GM23338 (cell line): Measurements from ENCODE around the gene RAB20. TPM values are rescaled to one million over a fixed set of nuclear protein-coding genes. Genes with fewer than 3 reads are reported as not detected.

Source experiments
- ATAC-seq: fragments of 200-7000 bp; cut with Tn5 transposase; 3 replicates; pipeline ENCODE4 v1.9.1; 2020
- DNase-seq: peaks from one replicate; pipeline ENCODE4 v3.0.0-alpha.2; 2015; ENCODE audit warnings: low spot score
- H2AFZ ChIP-seq: fragments of 200-600 bp; sonication (generic); 2 replicates; pipeline ENCODE4 v1.8.0; 2016; ENCODE audit warnings: antibody characterized with exemption, mild to moderate bottlenecking, moderate library complexity
- H3F3A ChIP-seq: fragments of 200-600 bp; sonication (generic); replicated peaks from 2 replicates; pipeline ENCODE4 v1.8.0; 2017; ENCODE audit warnings: antibody characterized with exemption, mixed run types, low read depth
- H3K27ac ChIP-seq: fragments of 200-600 bp; sonication (generic); 2 replicates; pipeline ENCODE4 v1.6.1; 2016; ENCODE audit warnings: low read depth
- H3K27me3 ChIP-seq: fragments of 200-600 bp; sonication (generic); 2 replicates; pipeline ENCODE4 v1.8.0; 2016; ENCODE audit warnings: mild to moderate bottlenecking, mixed run types, moderate library complexity; ENCODE audit not compliant: insufficient read depth
- H3K36me3 ChIP-seq: fragments of 200-600 bp; sonication (generic); 2 replicates; pipeline ENCODE4 v1.8.0; 2016; ENCODE audit warnings: mild to moderate bottlenecking; ENCODE audit not compliant: insufficient read depth
- H3K4me1 ChIP-seq: fragments of 200-600 bp; sonication (generic); 2 replicates; pipeline ENCODE4 v1.8.0; 2016; ENCODE audit warnings: mild to moderate bottlenecking, moderate library complexity; ENCODE audit not compliant: insufficient read depth
- H3K4me2 ChIP-seq: fragments of 200-600 bp; sonication (generic); 2 replicates; pipeline ENCODE4 v1.7.1; 2017; ENCODE audit warnings: mixed run types
- H3K4me3 ChIP-seq: fragments of 200-600 bp; sonication (generic); 2 replicates; pipeline ENCODE4 v1.6.1; 2016; ENCODE audit warnings: mixed run types
- H3K79me2 ChIP-seq: fragments of 200-600 bp; sonication (generic); replicated peaks from 2 replicates; pipeline ENCODE4 v1.8.0; 2017; ENCODE audit warnings: mild to moderate bottlenecking; ENCODE audit not compliant: insufficient read depth
- H3K9me2 ChIP-seq: fragments of 200-600 bp; sonication (generic); 2 replicates; pipeline ENCODE4 v1.8.0; 2017; ENCODE audit not compliant: insufficient read depth
- H4K20me1 ChIP-seq: fragments of 200-600 bp; sonication (generic); replicated peaks from 2 replicates; pipeline ENCODE4 v1.8.0; 2017; ENCODE audit warnings: mild to moderate bottlenecking; ENCODE audit not compliant: insufficient read depth
- H3K27ac Mint-ChIP-seq: 2 replicates; pipeline ENCODE4 v1.8.0; 2020; ENCODE audit warnings: inconsistent platforms, mild to moderate bottlenecking, moderate library complexity, mixed read lengths
- H3K27me3 Mint-ChIP-seq: 3 replicates; pipeline ENCODE4 v1.8.0; 2022; ENCODE audit warnings: low read depth, mild to moderate bottlenecking, moderate library complexity, mixed read lengths, inconsistent platforms; ENCODE audit not compliant: insufficient read depth, poor library complexity
- H3K36me3 Mint-ChIP-seq: 3 replicates; pipeline ENCODE4 v1.8.0; 2021; ENCODE audit warnings: low read depth, mild to moderate bottlenecking, inconsistent platforms, moderate library complexity, mixed read lengths
- H3K4me1 Mint-ChIP-seq: 3 replicates; pipeline ENCODE4 v1.8.0; 2020; ENCODE audit warnings: mild to moderate bottlenecking, inconsistent platforms, mixed read lengths
- H3K4me3 Mint-ChIP-seq: 3 replicates; pipeline ENCODE4 v1.8.0; 2021; ENCODE audit warnings: moderate library complexity, mild to moderate bottlenecking, inconsistent platforms, mixed read lengths
- H3K9me3 Mint-ChIP-seq: 3 replicates; pipeline ENCODE4 v1.8.0; 2020; ENCODE audit warnings: moderate library complexity, mild to moderate bottlenecking, inconsistent platforms, mixed read lengths
- CREB1 ChIP-seq: fragments of 250-450 bp; sonication (Bioruptor Pico); IDR thresholded peaks from 2 replicates; pipeline ENCODE4 v1.5.0; 2020; ENCODE audit warnings: low read depth, mild to moderate bottlenecking, moderate library complexity
- EZH2 ChIP-seq: fragments of 200-600 bp; sonication (generic); IDR thresholded peaks from one replicate; pipeline ENCODE4 v1.8.0; 2017; ENCODE audit warnings: antibody characterized with exemption, mild to moderate bottlenecking, low read depth; ENCODE audit not compliant: unreplicated experiment
- EZH2phosphoT487 ChIP-seq: fragments of 200-600 bp; sonication (generic); IDR thresholded peaks from one replicate; pipeline ENCODE4 v1.8.1; 2018; ENCODE audit warnings: antibody characterized with exemption; ENCODE audit not compliant: unreplicated experiment
- JUNB ChIP-seq: IDR thresholded peaks from one replicate; pipeline ENCODE4 v1.6.1; 2016; ENCODE audit warnings: antibody characterized with exemption; ENCODE audit not compliant: unreplicated experiment
- NANOG ChIP-seq: IDR thresholded peaks from 2 replicates; pipeline ENCODE4 v1.6.1; 2016; ENCODE audit warnings: antibody characterized with exemption, borderline replicate concordance
- POLR2AphosphoS5 ChIP-seq: IDR thresholded peaks from 2 replicates; pipeline ENCODE4 v1.6.1; 2016; ENCODE audit warnings: antibody characterized with exemption, low read depth
- STAT1 ChIP-seq: IDR thresholded peaks from one replicate; pipeline ENCODE4 v1.6.1; 2016; ENCODE audit warnings: antibody characterized with exemption; ENCODE audit not compliant: unreplicated experiment
- ZNF114 ChIP-seq: fragments of 250-450 bp; sonication (Bioruptor Pico); IDR thresholded peaks from 2 replicates; pipeline ENCODE4 v1.5.0; 2020; ENCODE audit warnings: mild to moderate bottlenecking, moderate library complexity
- ZNF331 ChIP-seq: fragments of 250-450 bp; sonication (Bioruptor Pico); IDR thresholded peaks from 2 replicates; pipeline ENCODE4 v1.5.0; 2020; ENCODE audit warnings: low read depth, mild to moderate bottlenecking, moderate library complexity
- polyA plus RNA-seq: library from polyadenylated mRNA; unstranded; fragments of >200 nt; fragmentation: Nextera tagmentation; extraction: Ambion mirVana; gene quantifications from 2 replicates; pipeline ENCODE4 v1.2.1, GENCODE V29; 2016
- total RNA-seq: library from RNA; depleted of rRNA; stranded (reverse); fragments of >200 nt; shearing (Covaris generic); gene quantifications from 2 replicates; pipeline ENCODE4 v1.2.3, GENCODE V29; 2014
- TF ChIP-seq, protein P1 (sequence below), 2 experiments: fragments of 200-600 bp in 1 of 2; sonication (generic) in 1 of 2; conservative IDR thresholded peaks; 2 replicates each; pipeline versions ENCODE4 v1.5.1 to v1.6.1; 2016 to 2017; ENCODE audit warnings: antibody characterized with exemption in 2 of 2, low read depth in 2 of 2, mild to moderate bottlenecking in 2 of 2, moderate library complexity in 1 of 2
- TF ChIP-seq, protein P2 (sequence below): IDR thresholded peaks from 2 replicates; pipeline ENCODE4 v1.6.1; 2016; ENCODE audit warnings: antibody characterized with exemption
- TF ChIP-seq, protein P3 (sequence below): fragments of 250-450 bp; sonication (Bioruptor Pico); IDR thresholded peaks from 2 replicates; pipeline ENCODE4 v1.5.0; 2020; ENCODE audit warnings: mild to moderate bottlenecking, moderate library complexity
- TF ChIP-seq, protein P4 (sequence below): IDR thresholded peaks from one replicate; pipeline ENCODE4 v1.6.1; 2018; ENCODE audit warnings: antibody characterized with exemption; ENCODE audit not compliant: unreplicated experiment

RAB20 gene
- total and polyA plus RNA-seq, 2 experiments from 2014 or later: 12.3 to 26.6 TPM

DNA sequence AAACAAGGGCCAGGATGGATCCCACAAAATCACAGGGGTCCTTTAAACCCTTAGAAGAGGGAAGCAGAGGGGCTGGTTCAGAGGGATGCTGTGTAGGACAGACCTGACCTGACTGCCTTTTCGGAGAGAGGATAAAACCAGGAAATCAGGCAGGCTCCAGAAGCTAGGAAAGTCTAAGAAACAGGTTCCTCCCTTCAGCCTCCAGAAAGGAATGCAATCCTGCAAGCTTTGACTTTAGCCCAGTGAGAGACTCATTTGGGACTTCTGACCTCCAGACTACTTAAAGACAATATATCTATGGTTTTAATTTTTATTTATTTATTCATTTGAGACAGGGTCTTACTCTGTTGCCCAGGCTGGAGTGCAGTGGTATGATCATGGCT lies 5.3 kb downstream of the RAB20 start:
- peaks cover 11% of the 10 kb centered on the region for H3K36me3 Mint-ChIP-seq
- no peak for DNase-seq
- H3K27ac ChIP-seq: no peak overlapping the region
- TF ChIP-seq STAT1: no peak
- no peak for TF ChIP-seq ZNF331 (CRISPR knock-in tag)
- TF ChIP-seq ZNF114 (CRISPR knock-in tag): no peak
- TF ChIP-seq POLR2AphosphoS5: no peak
- no peak for TF ChIP-seq NANOG
- no peak for TF ChIP-seq CREB1 (CRISPR knock-in tag)
- TF ChIP-seq EZH2phosphoT487: no peak
- TF ChIP-seq, protein P1, sequence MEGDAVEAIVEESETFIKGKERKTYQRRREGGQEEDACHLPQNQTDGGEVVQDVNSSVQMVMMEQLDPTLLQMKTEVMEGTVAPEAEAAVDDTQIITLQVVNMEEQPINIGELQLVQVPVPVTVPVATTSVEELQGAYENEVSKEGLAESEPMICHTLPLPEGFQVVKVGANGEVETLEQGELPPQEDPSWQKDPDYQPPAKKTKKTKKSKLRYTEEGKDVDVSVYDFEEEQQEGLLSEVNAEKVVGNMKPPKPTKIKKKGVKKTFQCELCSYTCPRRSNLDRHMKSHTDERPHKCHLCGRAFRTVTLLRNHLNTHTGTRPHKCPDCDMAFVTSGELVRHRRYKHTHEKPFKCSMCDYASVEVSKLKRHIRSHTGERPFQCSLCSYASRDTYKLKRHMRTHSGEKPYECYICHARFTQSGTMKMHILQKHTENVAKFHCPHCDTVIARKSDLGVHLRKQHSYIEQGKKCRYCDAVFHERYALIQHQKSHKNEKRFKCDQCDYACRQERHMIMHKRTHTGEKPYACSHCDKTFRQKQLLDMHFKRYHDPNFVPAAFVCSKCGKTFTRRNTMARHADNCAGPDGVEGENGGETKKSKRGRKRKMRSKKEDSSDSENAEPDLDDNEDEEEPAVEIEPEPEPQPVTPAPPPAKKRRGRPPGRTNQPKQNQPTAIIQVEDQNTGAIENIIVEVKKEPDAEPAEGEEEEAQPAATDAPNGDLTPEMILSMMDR (conservative IDR thresholded peaks at IDR 0.05; ENCODE audit: low read depth in 2 of 2): no peak
- no peak for TF ChIP-seq JUNB
- TF ChIP-seq EZH2: no peak
- TF ChIP-seq, protein P2, sequence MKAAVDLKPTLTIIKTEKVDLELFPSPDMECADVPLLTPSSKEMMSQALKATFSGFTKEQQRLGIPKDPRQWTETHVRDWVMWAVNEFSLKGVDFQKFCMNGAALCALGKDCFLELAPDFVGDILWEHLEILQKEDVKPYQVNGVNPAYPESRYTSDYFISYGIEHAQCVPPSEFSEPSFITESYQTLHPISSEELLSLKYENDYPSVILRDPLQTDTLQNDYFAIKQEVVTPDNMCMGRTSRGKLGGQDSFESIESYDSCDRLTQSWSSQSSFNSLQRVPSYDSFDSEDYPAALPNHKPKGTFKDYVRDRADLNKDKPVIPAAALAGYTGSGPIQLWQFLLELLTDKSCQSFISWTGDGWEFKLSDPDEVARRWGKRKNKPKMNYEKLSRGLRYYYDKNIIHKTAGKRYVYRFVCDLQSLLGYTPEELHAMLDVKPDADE: no peak
- TF ChIP-seq, protein P3, sequence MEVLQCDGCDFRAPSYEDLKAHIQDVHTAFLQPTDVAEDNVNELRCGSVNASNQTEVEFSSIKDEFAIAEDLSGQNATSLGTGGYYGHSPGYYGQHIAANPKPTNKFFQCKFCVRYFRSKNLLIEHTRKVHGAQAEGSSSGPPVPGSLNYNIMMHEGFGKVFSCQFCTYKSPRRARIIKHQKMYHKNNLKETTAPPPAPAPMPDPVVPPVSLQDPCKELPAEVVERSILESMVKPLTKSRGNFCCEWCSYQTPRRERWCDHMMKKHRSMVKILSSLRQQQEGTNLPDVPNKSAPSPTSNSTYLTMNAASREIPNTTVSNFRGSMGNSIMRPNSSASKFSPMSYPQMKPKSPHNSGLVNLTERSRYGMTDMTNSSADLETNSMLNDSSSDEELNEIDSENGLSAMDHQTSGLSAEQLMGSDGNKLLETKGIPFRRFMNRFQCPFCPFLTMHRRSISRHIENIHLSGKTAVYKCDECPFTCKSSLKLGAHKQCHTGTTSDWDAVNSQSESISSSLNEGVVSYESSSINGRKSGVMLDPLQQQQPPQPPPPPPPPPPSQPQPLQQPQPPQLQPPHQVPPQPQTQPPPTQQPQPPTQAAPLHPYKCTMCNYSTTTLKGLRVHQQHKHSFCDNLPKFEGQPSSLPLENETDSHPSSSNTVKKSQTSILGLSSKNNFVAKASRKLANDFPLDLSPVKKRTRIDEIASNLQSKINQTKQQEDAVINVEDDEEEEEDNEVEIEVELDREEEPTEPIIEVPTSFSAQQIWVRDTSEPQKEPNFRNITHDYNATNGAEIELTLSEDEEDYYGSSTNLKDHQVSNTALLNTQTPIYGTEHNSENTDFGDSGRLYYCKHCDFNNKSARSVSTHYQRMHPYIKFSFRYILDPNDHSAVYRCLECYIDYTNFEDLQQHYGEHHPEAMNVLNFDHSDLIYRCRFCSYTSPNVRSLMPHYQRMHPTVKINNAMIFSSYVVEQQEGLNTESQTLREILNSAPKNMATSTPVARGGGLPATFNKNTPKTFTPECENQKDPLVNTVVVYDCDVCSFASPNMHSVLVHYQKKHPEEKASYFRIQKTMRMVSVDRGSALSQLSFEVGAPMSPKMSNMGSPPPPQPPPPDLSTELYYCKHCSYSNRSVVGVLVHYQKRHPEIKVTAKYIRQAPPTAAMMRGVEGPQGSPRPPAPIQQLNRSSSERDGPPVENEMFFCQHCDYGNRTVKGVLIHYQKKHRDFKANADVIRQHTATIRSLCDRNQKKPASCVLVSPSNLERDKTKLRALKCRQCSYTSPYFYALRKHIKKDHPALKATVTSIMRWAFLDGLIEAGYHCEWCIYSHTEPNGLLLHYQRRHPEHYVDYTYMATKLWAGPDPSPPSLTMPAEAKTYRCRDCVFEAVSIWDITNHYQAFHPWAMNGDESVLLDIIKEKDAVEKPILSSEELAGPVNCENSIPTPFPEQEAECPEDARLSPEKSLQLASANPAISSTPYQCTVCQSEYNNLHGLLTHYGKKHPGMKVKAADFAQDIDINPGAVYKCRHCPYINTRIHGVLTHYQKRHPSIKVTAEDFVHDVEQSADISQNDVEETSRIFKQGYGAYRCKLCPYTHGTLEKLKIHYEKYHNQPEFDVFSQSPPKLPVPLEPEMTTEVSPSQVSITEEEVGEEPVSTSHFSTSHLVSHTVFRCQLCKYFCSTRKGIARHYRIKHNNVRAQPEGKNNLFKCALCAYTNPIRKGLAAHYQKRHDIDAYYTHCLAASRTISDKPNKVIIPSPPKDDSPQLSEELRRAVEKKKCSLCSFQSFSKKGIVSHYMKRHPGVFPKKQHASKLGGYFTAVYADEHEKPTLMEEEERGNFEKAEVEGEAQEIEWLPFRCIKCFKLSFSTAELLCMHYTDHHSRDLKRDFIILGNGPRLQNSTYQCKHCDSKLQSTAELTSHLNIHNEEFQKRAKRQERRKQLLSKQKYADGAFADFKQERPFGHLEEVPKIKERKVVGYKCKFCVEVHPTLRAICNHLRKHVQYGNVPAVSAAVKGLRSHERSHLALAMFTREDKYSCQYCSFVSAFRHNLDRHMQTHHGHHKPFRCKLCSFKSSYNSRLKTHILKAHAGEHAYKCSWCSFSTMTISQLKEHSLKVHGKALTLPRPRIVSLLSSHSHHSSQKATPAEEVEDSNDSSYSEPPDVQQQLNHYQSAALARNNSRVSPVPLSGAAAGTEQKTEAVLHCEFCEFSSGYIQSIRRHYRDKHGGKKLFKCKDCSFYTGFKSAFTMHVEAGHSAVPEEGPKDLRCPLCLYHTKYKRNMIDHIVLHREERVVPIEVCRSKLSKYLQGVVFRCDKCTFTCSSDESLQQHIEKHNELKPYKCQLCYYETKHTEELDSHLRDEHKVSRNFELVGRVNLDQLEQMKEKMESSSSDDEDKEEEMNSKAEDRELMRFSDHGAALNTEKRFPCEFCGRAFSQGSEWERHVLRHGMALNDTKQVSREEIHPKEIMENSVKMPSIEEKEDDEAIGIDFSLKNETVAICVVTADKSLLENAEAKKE (CRISPR knock-in tag): no peak
- TF ChIP-seq, protein P4, sequence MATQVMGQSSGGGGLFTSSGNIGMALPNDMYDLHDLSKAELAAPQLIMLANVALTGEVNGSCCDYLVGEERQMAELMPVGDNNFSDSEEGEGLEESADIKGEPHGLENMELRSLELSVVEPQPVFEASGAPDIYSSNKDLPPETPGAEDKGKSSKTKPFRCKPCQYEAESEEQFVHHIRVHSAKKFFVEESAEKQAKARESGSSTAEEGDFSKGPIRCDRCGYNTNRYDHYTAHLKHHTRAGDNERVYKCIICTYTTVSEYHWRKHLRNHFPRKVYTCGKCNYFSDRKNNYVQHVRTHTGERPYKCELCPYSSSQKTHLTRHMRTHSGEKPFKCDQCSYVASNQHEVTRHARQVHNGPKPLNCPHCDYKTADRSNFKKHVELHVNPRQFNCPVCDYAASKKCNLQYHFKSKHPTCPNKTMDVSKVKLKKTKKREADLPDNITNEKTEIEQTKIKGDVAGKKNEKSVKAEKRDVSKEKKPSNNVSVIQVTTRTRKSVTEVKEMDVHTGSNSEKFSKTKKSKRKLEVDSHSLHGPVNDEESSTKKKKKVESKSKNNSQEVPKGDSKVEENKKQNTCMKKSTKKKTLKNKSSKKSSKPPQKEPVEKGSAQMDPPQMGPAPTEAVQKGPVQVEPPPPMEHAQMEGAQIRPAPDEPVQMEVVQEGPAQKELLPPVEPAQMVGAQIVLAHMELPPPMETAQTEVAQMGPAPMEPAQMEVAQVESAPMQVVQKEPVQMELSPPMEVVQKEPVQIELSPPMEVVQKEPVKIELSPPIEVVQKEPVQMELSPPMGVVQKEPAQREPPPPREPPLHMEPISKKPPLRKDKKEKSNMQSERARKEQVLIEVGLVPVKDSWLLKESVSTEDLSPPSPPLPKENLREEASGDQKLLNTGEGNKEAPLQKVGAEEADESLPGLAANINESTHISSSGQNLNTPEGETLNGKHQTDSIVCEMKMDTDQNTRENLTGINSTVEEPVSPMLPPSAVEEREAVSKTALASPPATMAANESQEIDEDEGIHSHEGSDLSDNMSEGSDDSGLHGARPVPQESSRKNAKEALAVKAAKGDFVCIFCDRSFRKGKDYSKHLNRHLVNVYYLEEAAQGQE: no peak
- peaks cover 15% of the 10 kb centered on the region for H3K4me1 ChIP-seq
- H3K27ac Mint-ChIP-seq: no peak overlapping the region
- peaks cover 4% of the 10 kb centered on the region; the same call in 1 of the 2 replicates for H3K36me3 ChIP-seq
- no peak overlapping the region for H3K4me3 ChIP-seq
- no peak overlapping the region for H2AFZ ChIP-seq
- H3K4me1 Mint-ChIP-seq: peaks cover 27% of the 10 kb centered on the region
- no peaks in the 10 kb centered on the region for H3K27me3 ChIP-seq
- peaks cover 11% of the 10 kb centered on the region; the same call in 1 of the 2 replicates for H3F3A ChIP-seq
- peaks cover 15% of the 10 kb centered on the region for H4K20me1 ChIP-seq
- H3K4me2 ChIP-seq: no peak overlapping the region
- H3K27me3 Mint-ChIP-seq: peaks cover 21% of the 10 kb centered on the region
- H3K9me2 ChIP-seq: no peaks in the 10 kb centered on the region
- peaks cover 3% of the 10 kb centered on the region; the same call in 1 of the 3 replicates for H3K9me3 Mint-ChIP-seq
- no peak for ATAC-seq
- H3K4me3 Mint-ChIP-seq: no peak overlapping the region
- H3K79me2 ChIP-seq: peaks cover 85% of the 10 kb centered on the region
